Bronchial epithelial cell (primary cell): ENCODE measurements around the gene WDR70. TPM values are rescaled to one million over a fixed set of nuclear protein-coding genes. Genes with fewer than 3 reads are reported as not detected.
"Not testable (repeated sequence)": the region's sequence is repeated elsewhere in the genome, so short reads cannot be mapped to it uniquely, and the experiment has no call there.

Source experiments
- DNase-seq: peaks from one replicate; pipeline ENCODE4 v3.0.0-alpha.2; 2010; ENCODE audit warnings: low read depth
- FAIRE-seq: peaks from 2 replicates; lab custom pipeline; 2011; peaks lifted over from hg19 to GRCh38; lab: Jason Lieb, UNC
- H3K27me3 ChIP-seq: 2 replicates; pipeline ENCODE4 v1.5.1; 2011; ENCODE audit warnings: low read length; ENCODE audit not compliant: control insufficient read depth, insufficient read depth
- H3K36me3 ChIP-seq: 2 replicates; pipeline ENCODE4 v1.5.1; 2011; ENCODE audit warnings: low read length; ENCODE audit not compliant: control insufficient read depth, insufficient read depth
- H3K4me3 ChIP-seq: 2 replicates; pipeline ENCODE4 v1.5.1; 2011; ENCODE audit warnings: mild to moderate bottlenecking, low read depth, low read length, control low read depth
- CTCF ChIP-seq: IDR thresholded peaks from 2 replicates; pipeline ENCODE4 v1.5.1; 2011; ENCODE audit warnings: mild to moderate bottlenecking, moderate library complexity, low read length, control low read depth, inconsistent platforms; ENCODE audit not compliant: insufficient read depth, severe bottlenecking
- total RNA-seq: library from RNA; depleted of rRNA; stranded (reverse); fragments of >200 nt; gene quantifications from 2 replicates; pipeline ENCODE4 v1.2.1, GENCODE V29; 2014

WDR70 gene
- total RNA-seq, 1 donor from 2014 or later, result 17.9 TPM

GRCh38 chr5:37501152-37501551 lies 122.0 kb downstream of the WDR70 start:
- TF ChIP-seq CTCF, result no peak

GRCh38 chr5:37506241-37506640 lies 127.1 kb downstream of the WDR70 start:
- FAIRE-seq (no peak), DNase-seq (no peak)
- no peak for TF ChIP-seq CTCF
- Histone ChIP-seq H3K36me3 (no peaks in the 10 kb centered on the region), H3K4me3 (no peak overlapping the region), H3K27me3 (no peaks in the 10 kb centered on the region)

More at GRCh38 chr5:37501152-37501551, 122.0 kb downstream of the WDR70 start:
- no peak for FAIRE-seq
- DNase-seq, result peak; percentile 20
- Histone ChIP-seq H3K36me3 (no peaks in the 10 kb centered on the region), H3K27me3 (no peaks in the 10 kb centered on the region), H3K4me3 (no peak overlapping the region)

DNA sequence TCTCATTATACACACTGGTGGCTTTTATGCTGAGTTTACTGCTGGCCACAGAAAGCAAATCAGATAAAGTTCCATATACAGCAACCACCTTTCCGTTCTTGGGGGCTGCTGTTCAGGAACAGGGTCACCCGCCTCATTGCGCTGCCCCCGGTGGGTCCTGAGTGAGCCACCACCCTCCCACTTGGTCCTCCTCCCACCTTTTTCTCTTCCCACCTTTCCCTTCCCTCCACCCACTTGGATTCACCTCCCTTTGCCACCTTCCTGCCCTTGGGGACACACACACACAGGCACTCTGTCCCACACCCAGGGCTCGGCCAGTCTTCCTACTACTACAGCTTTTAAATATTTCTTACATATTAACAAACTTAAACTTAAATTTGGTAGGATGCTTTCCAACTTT lies 127.6 kb downstream of the WDR70 start:
- Histone ChIP-seq H3K36me3 (no peaks in the 10 kb centered on the region), H3K4me3 (no peak overlapping the region), H3K27me3 (no peaks in the 10 kb centered on the region)
- FAIRE-seq (no peak), DNase-seq (no peak)
- no peak for TF ChIP-seq CTCF

GRCh38 chr5:37511646-37512045 lies 132.5 kb downstream of the WDR70 start:
- H3K4me3 ChIP-seq, result no peak overlapping the region

DNA sequence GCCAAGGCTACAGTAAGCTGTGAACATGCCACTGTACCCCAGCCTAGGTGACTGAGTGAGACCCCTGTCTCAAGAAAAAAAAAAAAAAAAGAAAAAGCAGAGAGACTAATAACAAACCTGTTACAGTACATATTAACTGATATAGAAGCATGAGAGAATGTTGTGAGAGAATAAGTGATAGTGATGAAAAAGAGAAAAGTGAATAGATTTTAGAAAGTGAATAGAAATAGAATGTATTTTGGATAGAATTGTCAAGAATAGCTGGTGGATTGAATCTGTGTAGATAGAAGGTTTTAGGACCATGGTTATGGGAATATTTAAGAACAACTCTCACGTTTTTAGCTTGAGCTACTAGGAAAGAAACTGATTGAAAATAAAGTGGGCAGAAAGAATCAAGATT lies 135.8 kb downstream of the WDR70 start:
- Histone ChIP-seq H3K4me3 (no peak overlapping the region), H3K36me3 (no peaks in the 10 kb centered on the region), H3K27me3 (no peaks in the 10 kb centered on the region)
- no peak for FAIRE-seq
- no peak for TF ChIP-seq CTCF
- DNase-seq, result no peak

More at GRCh38 chr5:37511646-37512045, 132.5 kb downstream of the WDR70 start:
- H3K27me3 ChIP-seq, result no peaks in the 10 kb centered on the region
- no peak for FAIRE-seq
- no peak for DNase-seq
- no peaks in the 10 kb centered on the region for H3K36me3 ChIP-seq
- no peak for TF ChIP-seq CTCF

DNA sequence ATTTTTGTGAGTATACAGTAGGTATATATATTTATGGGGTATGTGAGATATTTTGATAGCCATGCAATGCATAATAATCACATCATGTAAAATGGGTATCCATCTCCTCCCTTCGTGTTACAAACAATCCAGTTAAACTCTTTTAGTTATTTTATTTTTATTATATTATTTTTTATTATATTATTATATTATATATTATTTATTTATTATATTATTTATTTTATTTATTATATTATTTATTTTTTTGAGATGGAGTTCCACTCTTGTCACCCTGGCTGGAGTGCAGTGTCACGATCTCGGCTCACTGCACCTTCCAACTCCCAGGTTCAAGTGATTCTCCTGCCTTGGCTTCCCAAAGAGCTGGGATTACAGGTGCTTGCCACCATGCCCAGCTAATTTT lies 138.6 kb downstream of the WDR70 start:
- Histone ChIP-seq H3K4me3 (no peak overlapping the region), H3K27me3 (no peaks in the 10 kb centered on the region), H3K36me3 (no peaks in the 10 kb centered on the region)
- TF ChIP-seq CTCF, result no peak
- no peak for FAIRE-seq
- DNase-seq, result no peak

DNA sequence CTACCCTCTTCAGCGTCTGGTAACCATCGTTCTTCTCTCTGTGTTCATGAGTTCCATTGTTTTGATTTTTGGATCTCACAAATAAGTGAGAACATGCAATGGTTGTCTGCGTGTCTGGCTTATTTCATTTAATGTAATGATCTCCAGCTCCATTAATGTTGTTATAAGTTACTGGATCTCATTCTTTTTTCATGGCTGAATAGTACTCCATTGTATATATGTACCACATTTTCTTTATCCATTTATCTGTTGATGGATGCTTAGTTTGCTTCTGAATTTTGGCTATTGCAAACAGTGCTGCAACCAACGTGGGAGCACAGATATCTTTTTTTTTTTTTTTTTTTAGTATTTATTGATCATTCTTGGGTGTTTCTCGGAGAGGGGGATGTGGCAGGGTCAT lies 139.2 kb downstream of the WDR70 start:
- FAIRE-seq, H3K27me3 ChIP-seq, H3K4me3 ChIP-seq, DNase-seq, H3K36me3 ChIP-seq: not testable (repeated sequence)
